HepG2 (cell line): ENCODE measurements around the gene TMEM14A. TPM values are rescaled to one million over a fixed set of nuclear protein-coding genes. Genes with fewer than 3 reads are reported as not detected.

Experiments used
- EZH2 ChIP-seq: conservative IDR thresholded peaks from 2 replicates; pipeline ENCODE4 v1.6.1; 2012; ENCODE audit warnings: mild to moderate bottlenecking, low read depth, low read length, moderate library complexity
- FIP1L1 ChIP-seq: fragments of 200-400 bp; formaldehyde crosslinking; IDR thresholded peaks from 2 replicates; pipeline ENCODE4 v1.6.1; 2018; ENCODE audit warnings: low read depth, mild to moderate bottlenecking, low read length, moderate library complexity, borderline replicate concordance; ENCODE audit not compliant: insufficient read depth
- FOXK1 ChIP-seq: sonication (generic); formaldehyde crosslinking; IDR thresholded peaks from 2 replicates; pipeline ENCODE4 v1.4.0; 2020; ENCODE audit warnings: low read depth, missing genetic modification reagents, borderline replicate concordance
- KMT2A ChIP-seq: sonication (generic); formaldehyde crosslinking; IDR thresholded peaks from 2 replicates; pipeline ENCODE4 v1.4.0; 2020; ENCODE audit warnings: missing genetic modification reagents
- MYC ChIP-seq: sonication (generic); formaldehyde crosslinking; IDR thresholded peaks from 2 replicates; pipeline ENCODE4 v1.9.0; 2021; ENCODE audit warnings: missing genetic modification reagents, borderline replicate concordance
- PATZ1 ChIP-seq: sonication (generic); formaldehyde crosslinking; IDR thresholded peaks from 2 replicates; pipeline ENCODE4 v1.4.0; 2020; ENCODE audit warnings: missing genetic modification reagents
- POLR2A ChIP-seq, 2 experiments: IDR thresholded peaks; 2 replicates each; pipeline ENCODE4 v1.6.1; 2011; ENCODE audit warnings: low read depth in 2 of 2, low read length in 2 of 2, mild to moderate bottlenecking in 1 of 2, moderate library complexity in 1 of 2; ENCODE audit not compliant: insufficient read depth in 1 of 2
- PPARG ChIP-seq: conservative IDR thresholded peaks from 2 replicates; pipeline ENCODE4 v1.6.1; 2016; ENCODE audit warnings: missing biosample characterization, missing genetic modification reagents
- SATB2 ChIP-seq: sonication (generic); formaldehyde crosslinking; IDR thresholded peaks from 2 replicates; pipeline ENCODE4 v1.5.0; 2020; ENCODE audit warnings: missing genetic modification reagents
- SKI ChIP-seq: fragments of 450-650 bp; IDR thresholded peaks from one replicate; pipeline ENCODE4 v1.6.1; 2018; ENCODE audit warnings: mild to moderate bottlenecking; ENCODE audit not compliant: partially characterized antibody
- SPEN ChIP-seq: sonication (generic); formaldehyde crosslinking; IDR thresholded peaks from 2 replicates; pipeline ENCODE4 v1.5.1; 2020; ENCODE audit warnings: low read depth, mild to moderate bottlenecking, missing genetic modification reagents
- TERF1 ChIP-seq: sonication (generic); formaldehyde crosslinking; IDR thresholded peaks from 2 replicates; pipeline ENCODE4 v1.8.0; 2022; ENCODE audit warnings: mild to moderate bottlenecking, missing genetic modification reagents, moderate library complexity
- TFE3 ChIP-seq: IDR thresholded peaks from 2 replicates; pipeline ENCODE4 v1.6.1; 2016
- TRAFD1 ChIP-seq: sonication (generic); formaldehyde crosslinking; IDR thresholded peaks from 2 replicates; pipeline ENCODE4 v1.5.1; 2020; ENCODE audit warnings: missing genetic modification reagents, mild to moderate bottlenecking, borderline replicate concordance
- ZNF253 ChIP-seq: sonication (generic); formaldehyde crosslinking; IDR thresholded peaks from 2 replicates; pipeline ENCODE4 v1.8.0; 2022; ENCODE audit warnings: mild to moderate bottlenecking, missing genetic modification reagents, borderline replicate concordance
- ZNF337 ChIP-seq: sonication (generic); formaldehyde crosslinking; IDR thresholded peaks from 2 replicates; pipeline ENCODE4 v1.5.1; 2020; ENCODE audit warnings: missing genetic modification reagents, low read depth, mild to moderate bottlenecking, borderline replicate concordance
- ZNF362 ChIP-seq: sonication (generic); formaldehyde crosslinking; IDR thresholded peaks from 2 replicates; pipeline ENCODE4 v1.4.0; 2020; ENCODE audit warnings: missing genetic modification reagents, mild to moderate bottlenecking, borderline replicate concordance
- polyA plus RNA-seq, 8 experiments: library from polyadenylated mRNA; depleted of rRNA in 3 of 8; stranded (reverse) in 7 of 8; unstranded in 1 of 8; fragments of >200 nt; fragmentation: Illumina TruSeq in 4 of 8; extraction: Trizol in 4 of 8; gene quantifications; 2 replicates each; pipeline versions ENCODE4 v1.2.1 to v1.2.3, GENCODE V29; 2011 to 2016; ENCODE audit warnings: low read depth in 4 of 8, missing spikeins in 1 of 8, mixed read lengths in 1 of 8; ENCODE audit not compliant: insufficient read depth in 1 of 8
- total RNA-seq, 5 experiments: library from RNA; depleted of rRNA; stranded (reverse); fragments of >200 nt; fragmentation: Illumina TruSeq; extraction: Trizol; gene quantifications; 2 replicates each; pipeline ENCODE4 v1.2.3, GENCODE V29; 2016; ENCODE audit warnings: low read depth in 1 of 5
- TF ChIP-seq, protein P1 (sequence below): sonication (generic); formaldehyde crosslinking; IDR thresholded peaks from 2 replicates; pipeline ENCODE4 v1.8.0; 2022; ENCODE audit warnings: mild to moderate bottlenecking, missing genetic modification reagents

Gene TMEM14A
- total and polyA plus RNA-seq, 2 of the 13 experiments (the other 11 are each of a cell fraction or from before 2014, with no cell fraction given): 24.6 to 73.7 TPM

- TF ChIP-seq ZNF362 (CRISPR knock-in tag) (no peak; the same call in 1 of the 2 replicates), ZNF337 (peak; percentile 72; the same call in 1 of the 2 replicates), FOXK1 (CRISPR knock-in tag) (peak; percentile 78), EZH2 (no peak), KMT2A (peak; percentile 96), POLR2A (IDR thresholded peaks at IDR 0.05; ENCODE audit: insufficient read depth in 1 of 2, low read depth in 2 of 2, low read length in 2 of 2) (peak; percentile 93 to 96), SATB2 (no peak; the same call in 1 of the 2 replicates), TERF1 (CRISPR knock-in tag) (no peak; the same call in 1 of the 2 replicates), FIP1L1 (0 out of 2 replicates have a peak, but pooled peaks have one; percentile 48), TRAFD1 (CRISPR knock-in tag) (no peak), TFE3 (CRISPR knock-in tag) (peak; percentile 69; the same call in 1 of the 2 replicates), PATZ1 (peak; percentile 74), ZNF253 (CRISPR knock-in tag) (peak; percentile 20; the same call in 1 of the 2 replicates), MYC (peak; percentile 92), SPEN (CRISPR knock-in tag) (peak; percentile 97), PPARG (CRISPR knock-in tag) (peak; percentile 42; the same call in 1 of the 2 replicates), SKI (peak; percentile 60)
- TF ChIP-seq, protein P1, sequence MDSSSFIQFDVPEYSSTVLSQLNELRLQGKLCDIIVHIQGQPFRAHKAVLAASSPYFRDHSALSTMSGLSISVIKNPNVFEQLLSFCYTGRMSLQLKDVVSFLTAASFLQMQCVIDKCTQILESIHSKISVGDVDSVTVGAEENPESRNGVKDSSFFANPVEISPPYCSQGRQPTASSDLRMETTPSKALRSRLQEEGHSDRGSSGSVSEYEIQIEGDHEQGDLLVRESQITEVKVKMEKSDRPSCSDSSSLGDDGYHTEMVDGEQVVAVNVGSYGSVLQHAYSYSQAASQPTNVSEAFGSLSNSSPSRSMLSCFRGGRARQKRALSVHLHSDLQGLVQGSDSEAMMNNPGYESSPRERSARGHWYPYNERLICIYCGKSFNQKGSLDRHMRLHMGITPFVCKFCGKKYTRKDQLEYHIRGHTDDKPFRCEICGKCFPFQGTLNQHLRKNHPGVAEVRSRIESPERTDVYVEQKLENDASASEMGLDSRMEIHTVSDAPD (CRISPR knock-in tag): no peak
Observed at GRCh38 chr6:52670502-52671409, at the start of gene TMEM14A (continued).
